ENCODE data around the gene CCDC141. TPM values are rescaled to one million over a fixed set of nuclear protein-coding genes. Genes with fewer than 3 reads are reported as not detected.

Gene CCDC141
- total and polyA plus RNA-seq, 2 of the 13 experiments (the other 11 are each of a cell fraction or from before 2014, with no cell fraction given), result not detected

GRCh38 chr2:178912416-178913048, 137.4 kb downstream of the CCDC141 start:
- ChIA-PET CTCF (ENCODE audit: low intra/inter-chr PET ratio, low total read pairs) (interaction anchor here (5.0 kb wide), 1 partner anchor 150 kb away, joined by 41 read pairs; no protein-coding TSS in a partner anchor), POLR2A (no interaction called here)
- Histone ChIP-seq H2AFZ (ENCODE audit: low read length) (no peak overlapping the region), H3K27ac (ENCODE audit: extremely low read length, insufficient read depth, low read length) (no peak overlapping the region), H3K4me1 (ENCODE audit: insufficient read depth, low read length) (no peaks in the 10 kb centered on the region), H4K20me1 (ENCODE audit: insufficient read depth, low read length) (no peaks in the 10 kb centered on the region), H3K36me3 (replicated peaks in 1 of 2; ENCODE audit: control insufficient read depth in 1 of 2, insufficient read depth in 2 of 2, low read length in 2 of 2) (no peaks in the 10 kb centered on the region), H3K9me3 (ENCODE audit: low read length) (no peaks in the 10 kb centered on the region), H3K27me3 (ENCODE audit: control insufficient read depth in 1 of 2, insufficient read depth in 2 of 2, low read length in 2 of 2) (no peaks in the 10 kb centered on the region), H3K4me2 (ENCODE audit: low read depth, low read length) (no peak overlapping the region), H3K4me3 (replicated peaks in 1 of 3; ENCODE audit: insufficient read depth in 1 of 3, low read depth in 2 of 3, low read length in 3 of 3) (no peak overlapping the region), H3K9ac (ENCODE audit: insufficient read depth, low read depth, low read length) (no peak overlapping the region), H3K79me2 (ENCODE audit: insufficient read depth, low read length) (no peaks in the 10 kb centered on the region)
- BruUV-seq (replicated peaks), result no TSS peak
- intact Hi-C loops (cut with micrococcal nuclease; ENCODE audit: unreplicated experiment) (loop anchor here (10.0 kb wide), 1 partner anchor 458 kb away; the partner anchor contains the start of genes PJVK and PRKRA), in situ Hi-C loops (cut with HindIII; ENCODE audit: extremely low pct_ligation_motif_present, low pct_unique_long_range_greater_than_20kb) (loop anchor here (10.0 kb wide), 1 partner anchor 118 kb away; no protein-coding TSS in a partner anchor)
- 0% methylated on average over 2 of the region's 2 CpGs for WGBS (ENCODE audit: low lambda C conversion rate)
- DNase-seq (ENCODE audit: low spot score) (no peak), FAIRE-seq (no peak), ATAC-seq (no peak)
- no peak for TF ChIP-seq HNRNPLL (IDR thresholded peaks at IDR 0.05; ENCODE audit: low read depth, low read length, poor library complexity, severe bottlenecking)
- no peak for TF ChIP-seq ZNF44 (CRISPR knock-in tag; IDR thresholded peaks at IDR 0.05)
- TF ChIP-seq GATAD2A (CRISPR knock-in tag; IDR thresholded peaks at IDR 0.05), result no peak
- TF ChIP-seq GABPB1 (CRISPR knock-in tag; IDR thresholded peaks at IDR 0.05), result no peak
- TF ChIP-seq ZBTB43 (CRISPR knock-in tag; conservative IDR thresholded peaks at IDR 0.05), result no peak
- TF ChIP-seq ZNF33B (CRISPR knock-in tag; IDR thresholded peaks at IDR 0.05), result no peak
- no peak for TF ChIP-seq ISX (CRISPR knock-in tag; conservative IDR thresholded peaks at IDR 0.05)
- no peak for TF ChIP-seq RELA (CRISPR knock-in tag; IDR thresholded peaks at IDR 0.05)
- TF ChIP-seq TEAD2 (CRISPR knock-in tag; IDR thresholded peaks at IDR 0.05), result no peak
- no peak for TF ChIP-seq SMYD3 (CRISPR knock-in tag; IDR thresholded peaks at IDR 0.05)
